PC-3 (cell line): ENCODE measurements around the gene FKBP9. TPM values are rescaled to one million over a fixed set of nuclear protein-coding genes. Genes with fewer than 3 reads are reported as not detected.

Experiments used
- ATAC-seq: fragments of 200-7000 bp; cut with Tn5 transposase; 2 replicates; pipeline ENCODE4 v1.9.1; 2020; ENCODE audit warnings: mild to moderate bottlenecking, moderate library complexity
- BruUV-seq: library from RNA; stranded (reverse); fragments of 400-500 nt; replicated peaks from 2 replicates; lab custom pipeline; 2021; lab: Mats Ljungman, UMichigan
- CTCF ChIA-PET: fragments of 300-600 bp; sonication (Branson Sonifier 250); formaldehyde crosslinking; loops from one replicate; lab custom pipeline; 2022; ENCODE audit warnings: antibody characterized with exemption; lab: Charles Lee
- POLR2A ChIA-PET: fragments of 300-600 bp; sonication (Branson Sonifier 250); formaldehyde crosslinking; loops from one replicate; lab custom pipeline; 2022; ENCODE audit warnings: antibody characterized with exemption; ENCODE audit not compliant: unreplicated experiment; lab: Charles Lee
- DNase-seq: peaks from one replicate; pipeline ENCODE4 v3.0.0-alpha.2; 2015
- H2AFZ ChIP-seq: fragments of 300-600 bp; sonication (generic); 2 replicates; pipeline ENCODE4 v1.6.0; 2016; ENCODE audit warnings: antibody characterized with exemption, low read length
- H3F3A ChIP-seq: fragments of 300-600 bp; sonication (generic); one replicate; pipeline ENCODE4 v1.6.0; 2017; ENCODE audit warnings: antibody characterized with exemption, low read length, control low read depth, mild to moderate bottlenecking; ENCODE audit not compliant: unreplicated experiment
- H3K27ac ChIP-seq: fragments of 300-600 bp; sonication (generic); 2 replicates; pipeline ENCODE4 v1.5.1; 2016; ENCODE audit warnings: mild to moderate bottlenecking, low read length
- H3K27me3 ChIP-seq: fragments of 300-600 bp; sonication (generic); 2 replicates; pipeline ENCODE4 v1.6.1; 2016; ENCODE audit warnings: low read length, mixed read lengths
- H3K36me3 ChIP-seq: fragments of 300-600 bp; sonication (generic); 2 replicates; pipeline ENCODE4 v1.6.1; 2016; ENCODE audit warnings: low read depth, mixed run types, low read length, mixed read lengths
- H3K4me1 ChIP-seq: fragments of 300-600 bp; sonication (generic); 2 replicates; pipeline ENCODE4 v1.5.1; 2016; ENCODE audit warnings: low read length; ENCODE audit not compliant: insufficient read depth
- H3K4me2 ChIP-seq: fragments of 300-600 bp; sonication (generic); 2 replicates; pipeline ENCODE4 v1.6.0; 2016; ENCODE audit warnings: low read length
- H3K4me3 ChIP-seq: fragments of 300-600 bp; sonication (generic); 2 replicates; pipeline ENCODE4 v1.5.1; 2016; ENCODE audit warnings: mild to moderate bottlenecking, low read length, mixed read lengths
- H3K79me2 ChIP-seq: fragments of 300-600 bp; sonication (generic); 2 replicates; pipeline ENCODE4 v1.6.1; 2017; ENCODE audit warnings: low read length, mixed read lengths
- H3K9ac ChIP-seq: fragments of 300-600 bp; sonication (generic); 2 replicates; pipeline ENCODE4 v1.6.0; 2016; ENCODE audit warnings: mild to moderate bottlenecking, low read length
- H3K9me2 ChIP-seq: fragments of 300-600 bp; sonication (generic); replicated peaks from 2 replicates; pipeline ENCODE4 v1.6.1; 2016; ENCODE audit warnings: mixed run types, low read length, mixed read lengths
- H3K9me3 ChIP-seq: fragments of 300-600 bp; sonication (generic); 2 replicates; pipeline ENCODE4 v1.6.1; 2016; ENCODE audit warnings: low read length, mixed read lengths
- H4K20me1 ChIP-seq: fragments of 300-600 bp; sonication (generic); 2 replicates; pipeline ENCODE4 v1.6.1; 2016; ENCODE audit warnings: low read length, mixed read lengths
- EZH2 ChIP-seq: fragments of 300-600 bp; sonication (generic); IDR thresholded peaks from one replicate; pipeline ENCODE4 v1.6.1; 2017; ENCODE audit warnings: antibody characterized with exemption, mild to moderate bottlenecking, low read length; ENCODE audit not compliant: unreplicated experiment
- EZH2phosphoT487 ChIP-seq: fragments of 300-600 bp; sonication (generic); IDR thresholded peaks from 2 replicates; pipeline ENCODE4 v1.6.1; 2018; ENCODE audit warnings: mild to moderate bottlenecking, antibody characterized with exemption, low read length, borderline replicate concordance
- intact Hi-C: fragments of 100-400 bp; cut with micrococcal nuclease; formaldehyde crosslinking; loops from 2 replicates; pipeline ENCODE4 v1.9.0; 2023
- total RNA-seq: library from RNA; depleted of rRNA; stranded (reverse); fragments of >200 nt; gene quantifications from 2 replicates; pipeline ENCODE4 v1.2.3, GENCODE V29; 2014
- TF ChIP-seq, protein P1 (sequence below): fragments of 300-600 bp; sonication (generic); conservative IDR thresholded peaks from 2 replicates; pipeline ENCODE4 v1.5.1; 2017; ENCODE audit warnings: antibody characterized with exemption, low read depth, mild to moderate bottlenecking, low read length

The FKBP9 gene
- total RNA-seq, 1 experiment from 2014 or later, result 63.4 TPM

DNA sequence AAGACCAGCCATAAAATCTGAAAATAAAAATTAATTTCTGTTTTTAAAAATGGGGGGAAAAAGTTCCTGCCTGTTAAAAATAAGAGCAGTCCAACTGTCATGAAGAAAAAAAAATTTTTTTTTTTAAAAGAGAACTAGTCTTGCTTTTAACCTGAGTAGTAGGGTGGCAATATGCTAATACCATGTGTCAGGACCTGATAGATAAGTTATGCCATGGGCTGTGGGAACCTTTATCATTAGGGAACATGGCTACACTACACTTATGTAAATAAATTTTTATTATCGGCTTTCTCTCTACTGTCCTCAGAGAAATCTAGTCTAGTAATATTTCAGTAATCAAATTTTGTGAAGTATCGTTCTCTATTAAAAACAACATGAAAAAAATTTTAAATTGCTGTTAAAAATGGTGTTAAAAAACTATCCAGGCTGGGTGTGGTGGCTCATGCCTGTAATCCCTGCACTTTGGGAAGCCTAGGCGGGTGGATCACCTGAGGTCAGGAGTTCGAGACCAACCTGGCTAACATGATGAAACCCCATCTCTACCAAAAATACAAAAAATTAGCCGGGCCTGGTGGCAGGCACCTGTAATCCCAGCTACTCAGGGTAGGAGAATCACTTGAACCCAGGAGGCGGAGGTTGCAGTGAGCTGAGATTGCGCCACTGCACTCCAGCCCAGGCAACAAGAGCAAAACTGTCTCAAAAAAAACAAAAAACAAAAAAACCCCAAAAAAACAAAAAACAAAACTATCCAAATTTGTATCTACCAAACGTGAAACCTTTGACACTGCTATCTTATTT lies 84.6 kb downstream of the FKBP9 start:
- peaks cover 97% of the 10 kb centered on the region for H3K79me2 ChIP-seq
- no peaks in the 10 kb centered on the region for H3K9me3 ChIP-seq
- ChIA-PET CTCF (interaction anchor here (0.6 kb wide), 1 partner anchor 241 kb away, joined by 4 read pairs; no protein-coding TSS in a partner anchor), POLR2A (no interaction called here)
- no peak for TF ChIP-seq EZH2
- no peak for TF ChIP-seq EZH2phosphoT487
- TF ChIP-seq, protein P1, sequence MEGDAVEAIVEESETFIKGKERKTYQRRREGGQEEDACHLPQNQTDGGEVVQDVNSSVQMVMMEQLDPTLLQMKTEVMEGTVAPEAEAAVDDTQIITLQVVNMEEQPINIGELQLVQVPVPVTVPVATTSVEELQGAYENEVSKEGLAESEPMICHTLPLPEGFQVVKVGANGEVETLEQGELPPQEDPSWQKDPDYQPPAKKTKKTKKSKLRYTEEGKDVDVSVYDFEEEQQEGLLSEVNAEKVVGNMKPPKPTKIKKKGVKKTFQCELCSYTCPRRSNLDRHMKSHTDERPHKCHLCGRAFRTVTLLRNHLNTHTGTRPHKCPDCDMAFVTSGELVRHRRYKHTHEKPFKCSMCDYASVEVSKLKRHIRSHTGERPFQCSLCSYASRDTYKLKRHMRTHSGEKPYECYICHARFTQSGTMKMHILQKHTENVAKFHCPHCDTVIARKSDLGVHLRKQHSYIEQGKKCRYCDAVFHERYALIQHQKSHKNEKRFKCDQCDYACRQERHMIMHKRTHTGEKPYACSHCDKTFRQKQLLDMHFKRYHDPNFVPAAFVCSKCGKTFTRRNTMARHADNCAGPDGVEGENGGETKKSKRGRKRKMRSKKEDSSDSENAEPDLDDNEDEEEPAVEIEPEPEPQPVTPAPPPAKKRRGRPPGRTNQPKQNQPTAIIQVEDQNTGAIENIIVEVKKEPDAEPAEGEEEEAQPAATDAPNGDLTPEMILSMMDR, result no peak
- H3K36me3 ChIP-seq, result no peaks in the 10 kb centered on the region
- H2AFZ ChIP-seq, result no peak overlapping the region
- DNase-seq (no peak), ATAC-seq (no peak)
- peak overlapping the region; percentile 90; the same call in 1 of the 2 replicates for H3K4me2 ChIP-seq
- intact Hi-C loops, result loop anchor here (5.0 to 10.0 kb wide), 2 partner anchors 150 to 547 kb away; partner anchors contain the start of genes AVL9, KBTBD2 and LSM5
- no TSS peak for BruUV-seq
- H3K27me3 ChIP-seq, result no peaks in the 10 kb centered on the region
- H3F3A ChIP-seq, result no peaks in the 10 kb centered on the region
- H3K4me1 ChIP-seq, result peaks cover 63% of the 10 kb centered on the region
- H3K27ac ChIP-seq, result no peak overlapping the region
- no peak overlapping the region; the same call in 1 of the 2 replicates for H3K4me3 ChIP-seq
- H3K9ac ChIP-seq, result no peak overlapping the region
- H3K9me2 ChIP-seq, result no peaks in the 10 kb centered on the region
- H4K20me1 ChIP-seq, result peaks cover 6% of the 10 kb centered on the region; the same call in 1 of the 2 replicates

- peak; percentile 5 for ATAC-seq
- no peaks in the 10 kb centered on the region for H3K9me3 ChIP-seq
- ChIA-PET POLR2A (no interaction called here), CTCF (interaction anchor here (0.5 to 1.0 kb wide), 3 partner anchors 16 to 136 kb away, joined by 3 to 6 read pairs (median 3); no protein-coding TSS in a partner anchor)
- peaks cover 94% of the 10 kb centered on the region for H3K79me2 ChIP-seq
- H3K4me2 ChIP-seq, result peak overlapping the region; percentile 73
- H3K9me2 ChIP-seq, result no peaks in the 10 kb centered on the region
- no peak overlapping the region for H3K9ac ChIP-seq
- no peaks in the 10 kb centered on the region for H3K27me3 ChIP-seq
- H3F3A ChIP-seq, result no peaks in the 10 kb centered on the region
- no peak overlapping the region for H2AFZ ChIP-seq
- H3K27ac ChIP-seq, result peak overlapping the region; percentile 46
- peaks cover 6% of the 10 kb centered on the region; the same call in 1 of the 2 replicates for H4K20me1 ChIP-seq
- DNase-seq, result no peak
- peak overlapping the region; percentile 17; the same call in 1 of the 2 replicates for H3K4me3 ChIP-seq
- intact Hi-C loops, result loop anchor here (5.0 to 10.0 kb wide), 2 partner anchors 151 to 549 kb away; partner anchors contain the start of genes AVL9, KBTBD2 and LSM5
- no TSS peak for BruUV-seq
- H3K36me3 ChIP-seq, result no peaks in the 10 kb centered on the region
- peaks cover 49% of the 10 kb centered on the region for H3K4me1 ChIP-seq
- TF ChIP-seq EZH2, result no peak
- no peak for TF ChIP-seq EZH2phosphoT487
- TF ChIP-seq, protein P1, result no peak
Measured at GRCh38 chr7:33043501-33044400, 86.5 kb downstream of the FKBP9 start.
